Uterus (tissue), 2 donors: ENCODE data around the gene LGR6.

Experiments
- CTCF ChIP-seq, 4 experiments: fragments of 200-600 bp in 2 of 4; fragments of 450-650 bp in 2 of 4; sonication (generic) in 2 of 4; IDR thresholded peaks; one replicate each; pipeline ENCODE4 v1.5.1; 2016 to 2019; ENCODE audit warnings: antibody characterized with exemption in 4 of 4, mild to moderate bottlenecking in 2 of 4, moderate library complexity in 1 of 4
- POLR2A ChIP-seq, 2 donors: fragments of 450-650 bp; IDR thresholded peaks; one replicate each; pipeline ENCODE4 v1.6.1; 2016; ENCODE audit warnings: antibody characterized with exemption in 2 of 2, mild to moderate bottlenecking in 1 of 2, moderate library complexity in 1 of 2

- TF ChIP-seq CTCF (IDR thresholded peaks at IDR 0.05) (no peak), POLR2A (IDR thresholded peaks at IDR 0.05) (no peak)
Observed at GRCh38 chr1:202212787-202213186, 19.2 kb downstream of the LGR6 start.
